GM19397 (cell line): ENCODE results near the gene SETD1A.
A peak's percentile ranks its signal among the peaks of the same experiment; 100 is the strongest.
"Not testable (repeated sequence)": the region's sequence is repeated elsewhere in the genome, so short reads cannot be mapped to it uniquely, and the experiment has no call there.

Experiments
- ATAC-seq: cut with Tn5 transposase; IDR thresholded peaks from one replicate; pipeline ENCODE4 v1.9.1; 2021; ENCODE audit warnings: mild to moderate bottlenecking, moderate library complexity; ENCODE audit not compliant: unreplicated experiment

Gene SETD1A

DNA sequence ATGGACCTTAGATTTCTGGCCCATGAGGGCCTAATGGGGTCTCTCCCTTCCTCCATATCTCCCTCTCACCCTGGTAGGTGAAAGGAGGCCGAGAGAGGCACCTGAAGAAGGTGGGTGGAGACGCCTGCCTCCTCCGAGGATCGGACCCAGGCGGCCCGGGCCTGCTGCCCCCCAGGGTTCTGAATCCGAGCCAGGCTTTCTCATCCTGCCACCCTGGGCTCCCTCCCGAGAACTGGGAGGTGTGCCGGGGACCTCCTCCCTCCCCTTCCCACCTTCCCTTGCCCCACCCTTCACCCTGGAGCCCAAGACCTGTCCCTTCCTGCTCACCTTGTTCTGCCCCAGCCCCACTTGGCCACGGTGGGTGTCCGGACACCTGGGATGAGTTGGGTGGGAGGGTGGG lies 29.2 kb upstream of the SETD1A start:
- ATAC-seq, result no peak

DNA sequence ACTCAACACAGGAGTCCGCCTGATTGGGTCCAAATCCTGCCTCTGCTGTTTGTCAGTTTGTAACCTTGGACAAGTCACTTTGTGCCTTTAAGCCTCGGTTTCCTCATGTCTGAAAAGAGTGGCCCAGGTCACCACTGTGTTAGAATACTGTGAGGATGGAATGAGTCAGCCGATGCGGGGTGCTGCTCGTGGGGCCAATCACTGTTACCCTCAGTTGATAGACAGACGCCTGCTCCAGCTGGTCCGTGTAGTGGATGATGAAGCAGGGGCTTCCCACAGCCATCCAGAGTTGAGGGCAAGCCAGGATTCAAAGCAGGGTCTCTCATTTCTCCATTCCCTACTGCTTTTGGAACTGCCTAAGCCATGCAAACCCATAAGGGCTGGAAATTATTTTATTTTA lies 28.4 kb upstream of the SETD1A start:
- no peak for ATAC-seq

DNA sequence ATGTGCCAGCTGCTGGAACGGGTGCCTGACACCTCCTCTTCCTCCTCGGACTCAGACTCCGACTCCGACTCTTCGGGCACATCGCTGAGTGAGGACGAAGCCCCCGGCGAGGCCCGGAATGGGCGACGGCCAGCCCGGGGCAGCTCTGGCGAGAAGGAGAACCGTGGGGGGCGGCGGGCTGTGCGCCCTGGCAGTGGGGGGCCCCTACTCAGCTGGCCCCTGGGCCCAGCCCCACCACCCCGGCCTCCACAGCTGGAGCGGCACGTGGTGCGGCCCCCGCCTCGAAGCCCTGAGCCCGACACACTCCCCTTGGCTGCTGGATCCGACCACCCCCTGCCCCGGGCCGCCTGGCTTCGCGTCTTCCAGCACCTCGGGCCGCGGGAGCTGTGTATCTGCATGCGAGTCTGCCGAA lies 27.4 kb upstream of the SETD1A start:
- no peak for ATAC-seq

DNA sequence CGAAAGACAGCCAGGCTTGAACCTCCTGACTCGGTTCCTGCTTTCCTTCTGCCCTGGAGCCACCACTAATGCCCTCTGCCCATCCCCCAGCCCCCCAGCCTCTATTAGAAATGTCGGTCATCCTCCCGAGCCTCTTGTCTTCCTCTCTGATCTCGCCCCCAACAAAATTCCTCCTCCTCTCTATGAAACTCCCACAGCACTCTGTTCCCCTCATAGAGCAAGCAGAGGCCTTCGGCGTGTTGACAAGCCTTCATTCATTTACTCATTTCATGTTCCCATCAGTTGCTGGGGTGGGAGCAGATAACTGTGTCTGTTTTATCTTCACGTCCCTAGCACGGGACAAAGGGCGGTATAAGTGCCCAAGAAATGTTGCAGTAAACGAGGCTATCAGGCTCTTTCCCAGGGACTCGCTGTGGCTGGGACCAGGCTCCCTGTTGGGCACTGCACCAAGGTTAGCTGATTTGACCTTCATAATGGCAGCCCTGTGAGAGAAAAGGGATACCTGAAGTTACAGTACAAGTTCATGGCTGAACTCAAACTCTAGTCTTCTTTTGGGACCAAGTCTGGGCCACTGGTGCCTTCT lies 26.4 kb upstream of the SETD1A start:
- ATAC-seq, result no peak

DNA sequence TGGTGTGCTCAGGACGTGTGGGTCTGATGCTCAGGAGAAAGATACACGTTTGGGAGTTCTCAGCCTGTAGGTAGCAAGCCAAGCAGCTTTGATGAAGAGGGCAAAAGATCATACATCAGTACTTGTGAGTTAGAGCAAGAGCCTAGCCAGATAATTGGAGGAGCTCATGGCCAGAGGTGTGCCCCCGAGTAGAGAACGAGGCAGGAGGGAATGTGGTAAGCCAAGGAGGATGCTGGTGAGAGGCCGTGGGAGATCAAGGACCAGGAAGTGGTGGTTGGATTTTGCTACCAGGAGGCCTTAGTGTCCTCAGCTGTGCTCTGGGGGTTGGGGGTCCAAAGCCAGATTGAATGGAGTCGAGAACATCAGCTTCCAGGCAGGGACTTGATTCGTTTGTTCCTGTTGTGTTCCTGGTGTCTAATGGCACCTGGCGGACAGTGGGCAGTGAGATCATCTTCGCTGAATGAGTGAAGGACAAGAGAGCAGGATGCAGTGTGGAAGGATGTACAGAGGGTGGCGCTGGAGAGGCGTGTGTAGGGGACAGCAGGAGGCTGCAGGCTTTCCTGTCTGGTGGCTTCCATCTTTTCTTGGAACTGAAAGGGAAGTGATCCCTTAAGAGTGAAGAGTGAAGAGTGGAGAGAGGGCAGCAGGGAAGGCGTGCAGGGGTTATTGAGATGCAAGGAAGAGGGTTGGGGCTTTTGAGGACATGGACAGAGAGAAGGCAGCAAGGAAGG lies 22.6 kb upstream of the SETD1A start:
- no peak for ATAC-seq

DNA sequence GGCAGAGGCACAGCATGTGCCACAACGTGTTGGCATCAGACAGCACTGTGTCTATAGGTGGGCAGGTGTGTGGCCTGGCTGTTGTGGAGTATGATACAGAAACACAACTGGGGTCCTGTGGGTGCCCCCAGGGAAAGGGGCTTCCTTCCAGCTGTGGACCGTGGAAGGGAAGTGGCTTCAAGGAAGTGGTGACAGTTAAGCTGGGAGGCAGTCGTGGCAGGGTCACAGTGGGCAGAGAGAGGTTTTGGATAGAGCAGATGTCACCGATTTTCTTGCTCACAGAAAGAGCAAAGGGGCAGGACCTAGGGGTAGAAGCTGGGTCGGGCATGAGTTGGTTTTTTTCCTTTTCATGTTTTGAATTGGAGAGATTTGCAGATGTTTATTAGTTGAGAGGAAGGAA lies 19.9 kb upstream of the SETD1A start:
- no peak for ATAC-seq

DNA sequence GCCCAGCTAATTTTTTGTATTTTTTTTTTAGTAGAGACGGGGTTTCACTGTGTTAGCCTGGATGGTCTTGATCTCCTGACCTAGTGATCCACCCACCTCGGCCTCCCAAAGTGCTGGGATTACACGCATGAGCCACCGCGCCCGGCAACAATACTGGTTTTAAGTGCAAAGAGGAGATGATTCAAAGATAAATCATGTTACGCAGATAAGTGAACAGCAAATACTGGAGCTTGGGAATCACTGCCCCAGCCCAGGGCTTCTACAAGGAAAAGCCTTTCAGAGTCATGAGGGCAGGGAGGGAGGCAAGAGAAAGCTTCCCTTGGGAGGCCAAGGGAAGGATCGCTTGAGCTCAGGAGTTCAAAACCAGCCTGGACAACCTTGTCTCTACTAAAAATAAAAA lies 18.0 kb upstream of the SETD1A start:
- not testable (repeated sequence) for ATAC-seq

DNA sequence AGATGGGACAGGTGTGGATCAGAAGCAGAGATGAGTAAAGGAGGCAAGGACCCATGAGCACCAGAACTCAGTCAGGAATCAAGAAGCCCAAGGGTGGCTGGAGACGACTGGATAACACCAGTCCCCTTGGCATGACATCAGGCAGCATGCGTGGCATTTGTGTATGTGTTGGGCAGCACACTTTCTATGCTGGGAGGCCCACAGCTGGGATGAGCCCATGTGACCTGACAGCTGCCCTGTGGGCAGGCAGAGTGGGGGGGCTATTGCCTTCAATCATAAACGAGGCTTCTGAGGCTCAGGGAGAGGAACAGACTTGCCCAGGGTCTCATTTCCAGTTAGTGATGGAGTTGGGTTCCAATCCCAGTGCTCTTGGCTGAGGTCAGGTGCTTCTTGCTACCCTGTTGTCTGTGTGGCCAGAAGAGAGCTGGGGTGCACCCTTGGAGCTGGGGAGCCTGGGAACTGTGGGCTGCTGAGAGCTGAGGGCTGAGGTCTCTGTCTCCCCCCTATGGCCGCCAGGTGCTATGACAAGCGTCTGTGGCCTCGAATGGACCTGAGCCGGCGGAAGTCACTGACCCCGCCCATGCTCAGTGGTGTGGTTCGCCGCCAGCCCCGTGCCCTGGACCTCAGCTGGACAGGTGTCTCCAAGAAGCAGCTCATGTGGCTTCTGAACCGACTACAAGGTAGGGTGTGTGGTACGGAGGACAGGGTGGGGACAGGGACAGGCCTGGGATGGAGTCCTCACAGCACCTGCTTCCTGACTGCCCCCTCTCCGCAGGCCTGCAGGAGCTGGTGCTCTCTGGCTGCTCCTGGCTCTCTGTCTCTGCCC lies 15.7 kb upstream of the SETD1A start:
- ATAC-seq, result peak; percentile 84

DNA sequence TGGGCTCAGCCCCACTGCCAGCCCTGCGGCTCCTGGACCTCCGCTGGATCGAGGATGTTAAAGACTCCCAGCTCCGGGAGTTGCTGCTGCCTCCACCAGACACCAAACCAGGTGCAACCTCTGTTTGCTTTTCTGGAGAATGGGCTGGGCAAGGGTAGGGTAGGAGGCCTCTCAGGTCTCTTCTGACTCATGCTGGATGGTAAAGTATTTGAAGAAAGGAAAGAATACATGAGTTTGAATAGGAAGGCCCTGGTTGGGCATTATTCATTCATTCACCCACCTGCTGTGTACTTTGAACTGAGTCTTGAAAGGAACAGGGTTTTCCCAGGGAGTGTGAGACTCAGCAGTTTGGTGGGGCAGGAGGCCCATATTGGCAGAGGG lies 15.1 kb upstream of the SETD1A start:
- no peak for ATAC-seq

DNA sequence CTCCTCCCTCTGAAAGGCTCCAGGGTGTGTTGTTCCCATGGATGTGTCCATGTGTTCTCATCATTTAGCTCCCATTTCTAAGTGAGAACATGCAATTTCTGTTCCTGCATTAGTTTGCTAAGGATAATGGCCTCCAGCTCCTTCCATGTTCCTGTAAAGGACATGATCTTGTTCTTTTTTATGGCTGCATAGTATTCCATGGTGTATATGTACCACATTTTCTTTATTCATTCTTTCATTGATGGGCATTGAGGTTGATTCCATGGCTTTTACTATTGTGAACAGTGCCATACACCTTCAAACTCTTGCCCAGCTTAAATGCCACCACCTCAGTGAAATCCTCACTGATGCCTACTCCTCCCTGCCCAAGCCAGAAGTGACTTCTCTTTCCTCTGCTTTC lies 13.2 kb upstream of the SETD1A start:
- ATAC-seq, result no peak

DNA sequence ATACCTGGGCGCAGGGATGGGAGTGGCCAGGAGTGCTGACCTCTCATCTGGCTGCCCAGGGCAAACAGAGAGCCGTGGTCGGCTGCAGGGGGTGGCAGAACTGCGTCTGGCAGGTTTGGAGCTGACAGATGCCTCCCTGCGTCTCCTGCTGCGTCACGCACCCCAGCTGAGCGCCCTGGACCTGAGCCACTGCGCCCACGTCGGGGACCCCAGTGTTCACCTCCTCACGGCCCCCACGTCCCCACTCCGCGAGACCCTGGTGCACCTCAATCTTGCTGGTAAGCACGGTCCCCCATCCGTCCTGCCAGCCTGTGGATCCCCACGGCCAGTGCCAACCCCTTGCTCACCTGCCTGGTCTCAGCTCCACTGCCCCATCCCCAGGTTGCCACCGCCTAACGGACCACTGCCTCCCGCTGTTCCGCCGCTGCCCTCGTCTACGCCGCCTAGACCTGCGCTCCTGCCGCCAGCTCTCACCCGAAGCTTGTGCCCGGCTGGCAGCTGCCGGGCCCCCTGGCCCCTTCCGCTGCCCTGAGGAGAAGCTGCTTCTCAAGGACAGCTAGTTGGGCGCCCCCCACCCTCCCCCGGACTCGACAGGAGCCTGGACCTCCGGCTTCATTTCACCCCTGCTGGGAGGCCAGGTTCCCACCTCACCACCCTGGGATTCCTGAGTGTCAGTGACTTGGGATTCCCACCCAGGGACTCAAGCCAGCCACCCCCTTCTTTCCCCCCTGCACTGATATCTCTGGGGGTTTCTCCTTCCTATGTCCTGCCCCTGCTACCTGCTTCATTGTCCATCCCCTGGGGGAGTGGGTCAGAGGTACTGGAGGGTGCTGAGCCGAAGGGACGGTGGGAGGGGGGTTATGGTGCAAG lies 10.6 kb upstream of the SETD1A start:
- no peak for ATAC-seq

DNA sequence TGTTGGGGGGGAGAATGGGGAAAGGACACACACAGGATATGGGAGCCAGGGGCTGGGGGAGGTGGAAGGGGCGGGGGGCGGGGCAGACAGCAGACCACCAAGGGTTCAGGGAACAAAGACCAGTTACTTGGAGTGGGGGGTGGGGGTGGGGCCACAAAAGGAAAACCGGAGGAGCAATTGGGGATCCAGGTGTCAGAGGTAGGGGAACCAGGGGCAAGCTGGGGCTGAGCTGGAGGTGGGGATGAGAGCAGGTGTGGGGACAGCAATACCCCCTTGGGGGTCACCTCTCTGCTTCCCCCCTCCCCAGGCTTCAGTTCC lies 10.1 kb upstream of the SETD1A start:
- no peak for ATAC-seq

DNA sequence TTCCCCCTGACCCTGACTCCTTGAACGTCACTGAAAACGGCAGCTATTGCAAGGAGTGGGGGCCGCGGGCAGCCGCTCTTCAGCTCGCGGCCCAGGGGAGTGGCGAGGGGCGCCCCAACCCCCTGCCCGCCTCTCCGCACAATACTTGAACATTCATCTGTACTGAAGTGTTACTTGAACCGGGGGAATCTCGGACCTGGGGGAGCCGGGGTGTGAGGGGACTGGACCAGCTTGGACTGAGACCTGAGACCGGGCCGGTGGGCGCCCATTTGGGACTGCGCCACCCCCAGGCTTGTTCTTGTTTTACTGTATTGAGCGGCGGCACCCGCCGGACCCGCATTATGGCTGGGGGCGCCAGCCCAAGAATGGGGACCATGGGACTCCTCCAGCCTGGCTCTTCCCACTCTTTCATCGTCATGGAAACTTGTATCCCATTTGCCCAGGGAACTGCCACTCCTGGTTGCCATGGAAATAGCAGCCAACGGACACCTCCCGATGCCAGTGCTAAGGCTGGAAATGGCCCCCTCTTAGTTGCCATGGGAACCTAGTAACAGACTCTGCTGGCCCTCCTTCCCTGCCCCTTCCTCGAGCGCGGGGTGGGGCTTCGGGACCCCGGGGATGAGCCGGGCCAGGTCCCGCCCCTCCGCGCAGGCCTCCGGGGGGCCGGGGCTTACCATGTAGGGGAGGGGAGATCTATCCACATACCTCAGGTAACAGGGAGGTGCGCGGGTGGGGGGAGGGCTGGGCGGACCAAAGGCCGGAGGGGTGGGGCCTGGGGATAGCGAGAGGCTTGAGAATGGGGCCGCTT lies 9.5 kb upstream of the SETD1A start:
- no peak for ATAC-seq

DNA sequence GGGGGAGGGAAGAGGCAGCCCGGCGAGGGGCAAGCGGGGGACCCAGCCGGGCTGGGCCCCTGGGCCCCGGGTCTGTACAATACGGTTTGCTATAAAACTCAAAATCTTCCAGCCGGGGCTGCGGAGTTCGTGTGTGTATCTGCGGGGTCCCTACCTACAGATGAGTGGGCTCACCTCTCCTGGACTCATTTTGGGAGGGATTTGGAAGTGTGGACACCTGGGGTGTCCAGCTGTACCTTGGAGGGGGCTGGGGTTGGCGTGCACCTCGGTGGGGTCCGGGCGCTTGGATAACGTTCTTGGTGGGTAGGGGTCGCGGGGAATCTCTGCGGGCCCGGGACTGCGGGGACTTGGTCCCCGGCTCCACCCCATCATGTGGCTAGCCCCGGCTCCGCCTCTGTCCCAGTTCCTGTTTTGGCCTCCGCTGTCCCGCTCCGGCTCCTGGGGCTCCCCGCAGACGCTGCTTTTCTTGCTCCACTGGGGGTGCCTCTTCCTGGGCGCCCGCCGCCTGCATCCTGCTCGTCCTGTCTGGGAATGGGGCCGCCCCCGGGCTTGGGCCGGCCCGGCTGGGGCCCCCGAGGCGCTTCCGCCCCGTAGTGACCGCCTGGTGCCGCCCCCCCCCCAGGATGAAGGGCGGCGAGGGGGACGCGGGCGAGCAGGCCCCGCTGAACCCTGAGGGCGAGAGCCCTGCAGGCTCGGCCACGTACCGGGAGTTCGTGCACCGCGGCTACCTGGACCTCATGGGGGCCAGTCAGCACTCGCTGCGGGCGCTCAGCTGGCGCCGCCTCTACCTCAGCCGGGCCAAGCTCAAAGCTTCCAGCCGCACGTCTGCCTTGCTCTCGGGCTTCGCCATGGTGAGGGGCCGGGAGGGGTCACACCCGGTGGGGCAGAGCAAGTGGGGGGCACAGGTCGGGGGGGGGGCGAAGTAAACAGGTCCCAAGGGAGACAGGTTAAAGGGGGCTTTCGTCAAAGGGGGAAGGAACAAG lies 8.6 kb upstream of the SETD1A start, which contains the start of gene ORAI3:
TSS of gene ORAI3 (plus strand) at position 402 of the 983 bp plus-strand sequence. CDS start at position 624, 222 bp downstream.
- peak; percentile 54 for ATAC-seq

DNA sequence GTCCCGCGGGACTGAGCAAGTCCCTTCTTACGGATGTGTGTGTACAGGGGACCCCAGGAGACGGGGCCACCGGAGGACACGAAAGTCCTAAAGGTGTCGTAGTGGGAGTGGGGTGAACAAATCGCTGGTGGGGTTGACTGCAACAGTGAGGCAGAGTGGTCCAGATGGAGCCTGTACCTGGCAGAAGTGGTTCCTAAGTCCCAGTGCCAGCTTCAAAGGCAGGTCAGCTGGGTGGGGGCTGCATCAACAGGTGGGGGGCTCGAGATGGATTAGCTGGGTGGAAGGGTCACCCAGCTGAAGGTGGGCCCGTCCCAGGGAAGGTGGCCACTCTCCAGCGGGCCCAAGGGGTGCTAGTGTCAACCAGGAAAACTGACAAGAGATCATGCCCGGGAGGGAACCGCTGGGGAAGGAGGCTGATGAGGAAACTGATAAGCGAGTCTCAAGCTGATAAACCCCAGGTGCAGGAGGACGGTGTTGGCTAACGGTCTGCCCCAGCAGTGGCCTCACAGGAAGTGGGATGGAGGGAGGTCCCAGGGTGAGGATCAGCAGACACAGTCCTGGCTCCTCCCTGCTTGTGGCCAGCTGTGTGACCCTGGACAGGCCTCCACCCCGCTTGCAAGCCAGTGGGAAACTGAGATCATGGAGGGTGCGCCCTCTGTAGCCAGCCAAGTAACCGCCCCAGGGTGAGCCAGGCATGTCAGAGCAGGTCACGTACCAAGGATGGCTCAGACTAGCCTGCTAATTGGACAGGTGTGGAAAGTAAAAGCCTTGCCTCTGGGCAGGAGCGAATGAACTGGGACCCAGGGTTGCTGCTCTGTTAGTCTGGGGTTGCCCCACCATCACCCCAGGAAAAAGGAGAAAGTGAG lies 7.7 kb upstream of the SETD1A start:
- ATAC-seq, result peak; percentile 36

DNA sequence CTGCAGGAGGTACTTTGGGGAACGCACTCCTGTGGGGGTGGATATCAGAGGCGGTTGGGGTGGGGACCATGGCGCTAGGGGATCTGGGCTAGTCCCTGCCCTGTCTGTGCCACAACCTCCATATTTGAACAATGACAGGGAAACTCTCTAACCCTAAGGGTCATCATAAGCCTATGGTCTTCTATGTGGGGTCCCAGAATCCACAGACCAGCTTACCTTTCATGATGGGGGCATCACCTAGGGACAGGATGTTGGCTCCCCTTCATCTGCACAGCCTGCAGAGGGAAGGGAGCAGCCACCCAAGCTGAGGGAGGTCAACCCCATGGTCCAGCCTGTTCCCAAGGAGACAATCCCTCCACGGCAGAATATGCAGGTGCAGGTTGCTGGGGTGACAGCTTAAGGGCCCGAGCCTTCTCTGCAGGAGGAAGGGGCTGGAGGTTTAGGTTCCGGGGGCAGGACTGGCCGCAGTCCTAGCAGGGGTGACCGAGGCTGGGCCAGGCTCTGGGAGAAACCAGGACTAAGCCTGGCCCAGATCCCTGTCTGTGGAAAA lies 7.0 kb upstream of the SETD1A start:
- no peak for ATAC-seq

DNA sequence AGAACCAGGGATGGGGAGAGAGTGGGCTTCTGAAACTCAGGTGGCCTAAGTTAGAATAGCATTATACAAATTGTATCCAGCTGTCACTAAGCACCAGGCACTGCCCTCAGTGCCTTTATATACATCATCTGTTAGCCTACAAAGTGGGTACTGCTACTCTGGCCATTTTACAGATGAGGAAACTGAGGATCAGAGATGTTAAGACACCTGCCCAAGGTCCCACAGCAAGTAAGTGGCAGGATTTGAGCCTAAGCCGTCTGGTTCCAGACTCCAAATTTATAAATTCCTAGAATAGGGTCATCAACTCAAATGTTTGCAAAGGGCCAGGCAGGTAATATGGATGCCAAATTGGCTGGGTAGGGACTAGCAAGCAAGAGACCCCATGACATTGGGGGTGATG lies 6.4 kb upstream of the SETD1A start:
- no peak for ATAC-seq

DNA sequence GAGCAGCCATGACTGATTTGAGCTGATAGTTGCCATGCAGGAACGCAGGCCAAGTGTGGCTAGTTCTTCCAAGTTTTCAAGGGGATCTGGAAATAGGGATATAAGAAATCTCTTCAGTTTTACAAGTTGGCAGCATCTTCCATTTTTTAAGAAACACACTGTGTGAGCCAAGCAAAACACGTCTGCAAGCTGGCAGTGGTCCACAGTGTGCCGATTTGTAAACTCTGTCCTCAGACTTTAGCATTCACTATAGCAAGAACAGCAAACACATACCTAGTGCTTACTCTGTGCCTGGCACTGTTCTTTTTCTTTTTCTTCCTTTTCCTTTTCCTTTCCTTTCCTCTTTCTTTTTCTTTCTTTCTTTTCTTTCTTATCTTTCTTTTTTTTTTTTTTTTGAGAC lies 5.8 kb upstream of the SETD1A start:
- ATAC-seq, result no peak
